Activated T-cell treated with anti-CD3 and anti-CD28 coated beads for 48 hours (primary cell): ENCODE results near the gene MAPKAP1.

Source experiments
- DNase-seq: peaks from one replicate; pipeline ENCODE4 v3.0.0-alpha.2; 2020; ENCODE audit warnings: low read depth

Gene MAPKAP1

GRCh38 chr9:125484350-125485282 lies 222.4 kb downstream of the MAPKAP1 start:
- no peak for DNase-seq

GRCh38 chr9:125483697-125484096 lies 223.3 kb downstream of the MAPKAP1 start:
- DNase-seq, result no peak

GRCh38 chr9:125479846-125480615 lies 227.0 kb downstream of the MAPKAP1 start:
- no peak for DNase-seq

GRCh38 chr9:125477089-125477544 lies 229.9 kb downstream of the MAPKAP1 start:
- DNase-seq, result no peak

- no peak for DNase-seq
These were observed 230.4 kb downstream of the MAPKAP1 start for GRCh38 chr9:125476645-125477044.

GRCh38 chr9:125475385-125475784 lies 231.6 kb downstream of the MAPKAP1 start:
- no peak for DNase-seq

GRCh38 chr9:125472926-125473701 lies 233.9 kb downstream of the MAPKAP1 start:
- DNase-seq, result no peak

- DNase-seq, result no peak
These were observed 234.5 kb downstream of the MAPKAP1 start for GRCh38 chr9:125472562-125472925.

GRCh38 chr9:125470767-125471580 lies 236.0 kb downstream of the MAPKAP1 start:
- DNase-seq, result no peak

- DNase-seq, result no peak
These were observed 236.8 kb downstream of the MAPKAP1 start for GRCh38 chr9:125470189-125470588.

- no peak for DNase-seq
These were observed 238.4 kb downstream of the MAPKAP1 start for GRCh38 chr9:125468646-125469045.

- no peak for DNase-seq
These were observed 239.8 kb downstream of the MAPKAP1 start for GRCh38 chr9:125467116-125467740.

- no peak for DNase-seq
These were observed 240.6 kb downstream of the MAPKAP1 start for GRCh38 chr9:125466411-125466810.

GRCh38 chr9:125464591-125465385 lies 242.2 kb downstream of the MAPKAP1 start:
- DNase-seq, result no peak

- no peak for DNase-seq
These were observed 243.1 kb downstream of the MAPKAP1 start for GRCh38 chr9:125463926-125464325.

- DNase-seq, result no peak
These were observed 244.1 kb downstream of the MAPKAP1 start for GRCh38 chr9:125462861-125463291.

GRCh38 chr9:125461636-125462190 lies 245.3 kb downstream of the MAPKAP1 start:
- no peak for DNase-seq

GRCh38 chr9:125460883-125461635 lies 245.9 kb downstream of the MAPKAP1 start:
- no peak for DNase-seq

GRCh38 chr9:125460346-125460745 lies 246.7 kb downstream of the MAPKAP1 start:
- no peak for DNase-seq
